Measurements from ENCODE around the gene VIL1. TPM values are rescaled to one million over a fixed set of nuclear protein-coding genes. Genes with fewer than 3 reads are reported as not detected.

Gene VIL1
- total and polyA plus RNA-seq, 2 donors (not counting 1 experiment from before 2014, with no cell fraction given) = not detected

DNA sequence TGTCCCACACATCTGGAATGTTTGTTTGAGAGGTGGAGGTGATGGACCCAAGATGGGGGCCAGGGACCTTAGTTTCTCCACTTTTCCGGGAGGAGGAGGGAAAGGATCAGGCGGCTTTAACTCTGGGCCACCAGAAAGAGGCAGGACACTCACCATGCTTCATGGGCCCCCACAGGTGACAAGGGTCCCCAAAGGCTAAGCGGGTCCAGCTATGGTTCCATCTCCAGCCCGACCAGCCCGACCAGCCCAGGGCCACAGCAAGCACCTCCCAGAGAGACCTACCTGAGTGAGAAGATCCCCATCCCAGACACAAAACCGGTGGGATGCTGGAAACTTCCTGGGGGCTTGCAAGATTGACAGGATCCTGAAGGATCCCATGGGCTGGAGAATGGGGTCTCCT, 36.1 kb upstream of the VIL1 start:
- H3K4me2 ChIP-seq (ENCODE audit: extremely low read depth, insufficient read depth, low read length) = no peak overlapping the region
- no peak for TF ChIP-seq EZH2 (IDR thresholded peaks at IDR 0.05; ENCODE audit: low read length, missing control alignments)
- TF ChIP-seq, protein P1, sequence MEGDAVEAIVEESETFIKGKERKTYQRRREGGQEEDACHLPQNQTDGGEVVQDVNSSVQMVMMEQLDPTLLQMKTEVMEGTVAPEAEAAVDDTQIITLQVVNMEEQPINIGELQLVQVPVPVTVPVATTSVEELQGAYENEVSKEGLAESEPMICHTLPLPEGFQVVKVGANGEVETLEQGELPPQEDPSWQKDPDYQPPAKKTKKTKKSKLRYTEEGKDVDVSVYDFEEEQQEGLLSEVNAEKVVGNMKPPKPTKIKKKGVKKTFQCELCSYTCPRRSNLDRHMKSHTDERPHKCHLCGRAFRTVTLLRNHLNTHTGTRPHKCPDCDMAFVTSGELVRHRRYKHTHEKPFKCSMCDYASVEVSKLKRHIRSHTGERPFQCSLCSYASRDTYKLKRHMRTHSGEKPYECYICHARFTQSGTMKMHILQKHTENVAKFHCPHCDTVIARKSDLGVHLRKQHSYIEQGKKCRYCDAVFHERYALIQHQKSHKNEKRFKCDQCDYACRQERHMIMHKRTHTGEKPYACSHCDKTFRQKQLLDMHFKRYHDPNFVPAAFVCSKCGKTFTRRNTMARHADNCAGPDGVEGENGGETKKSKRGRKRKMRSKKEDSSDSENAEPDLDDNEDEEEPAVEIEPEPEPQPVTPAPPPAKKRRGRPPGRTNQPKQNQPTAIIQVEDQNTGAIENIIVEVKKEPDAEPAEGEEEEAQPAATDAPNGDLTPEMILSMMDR (conservative IDR thresholded peaks at IDR 0.05 in 1 of 2, IDR thresholded peaks at IDR 0.05 in 1 of 2; ENCODE audit: low read depth in 1 of 2, low read length in 2 of 2) = no peak

DNA sequence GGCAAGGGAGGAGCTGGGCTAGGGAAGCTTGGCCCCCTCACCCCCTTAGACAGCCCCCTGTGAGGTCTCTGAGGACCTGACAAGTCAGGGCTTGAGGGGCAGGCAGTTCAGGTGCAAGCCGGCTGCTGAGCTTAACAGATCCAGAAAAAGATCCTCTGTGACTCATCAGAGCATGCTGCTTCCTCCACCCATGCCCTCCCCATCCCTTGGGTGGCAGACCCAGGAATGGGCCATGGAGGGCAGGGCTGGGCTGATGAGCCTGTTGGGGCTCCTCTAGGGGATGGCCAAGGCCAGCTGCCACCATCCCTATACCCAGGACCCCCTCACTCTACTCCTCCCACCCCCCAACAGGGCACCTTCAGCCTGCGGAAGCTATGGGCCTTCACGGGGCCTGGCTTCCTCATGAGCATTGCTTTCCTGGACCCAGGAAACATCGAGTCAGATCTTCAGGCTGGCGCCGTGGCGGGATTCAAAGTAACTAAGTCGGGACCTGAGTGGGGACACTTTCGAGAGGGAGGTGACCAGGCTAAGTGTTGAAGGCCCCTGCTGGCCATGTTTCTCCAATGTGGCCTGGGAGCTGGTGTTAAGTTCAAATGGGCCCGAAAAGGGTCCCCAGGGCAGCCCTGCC, 34.9 kb upstream of the VIL1 start:
- Histone ChIP-seq H3K9me3 (ENCODE audit: control insufficient read depth, insufficient read depth, low read depth, low read length) (no peaks in the 10 kb centered on the region), H3K4me1 (ENCODE audit: control insufficient read depth, extremely low read depth, insufficient read depth, low read length) (peaks cover 5% of the 10 kb centered on the region), H3K79me2 (ENCODE audit: control insufficient read depth, insufficient read depth, low read length) (no peaks in the 10 kb centered on the region), H3K27ac (ENCODE audit: insufficient read depth, low read length) (no peak overlapping the region), H3K4me2 (ENCODE audit: extremely low read depth, insufficient read depth, low read length) (no peak overlapping the region), H3K4me3 (replicated peaks in 1 of 4; ENCODE audit: control extremely low read depth in 1 of 4, insufficient read depth in 1 of 4, low read depth in 3 of 4, low read length in 4 of 4) (no peak overlapping the region), H4K20me1 (ENCODE audit: control insufficient read depth, extremely low read depth, insufficient read depth, low read length) (no peaks in the 10 kb centered on the region), H2AFZ (ENCODE audit: low read length) (no peak overlapping the region), H3K27me3 (ENCODE audit: control insufficient read depth, insufficient read depth, low read length) (peaks cover 4% of the 10 kb centered on the region), H3K36me3 (ENCODE audit: control insufficient read depth, insufficient read depth, low read length) (no peaks in the 10 kb centered on the region), H3K9ac (ENCODE audit: insufficient read depth, low read length) (no peak overlapping the region)
- DNase-seq (ENCODE audit: low read depth in 2 of 2) = no peak
- no peak for TF ChIP-seq EZH2 (IDR thresholded peaks at IDR 0.05; ENCODE audit: low read length, missing control alignments)
- TF ChIP-seq, protein P1 (conservative IDR thresholded peaks at IDR 0.05 in 1 of 2, IDR thresholded peaks at IDR 0.05 in 1 of 2; ENCODE audit: low read depth in 1 of 2, low read length in 2 of 2) = no peak

More for the DNA sequence above, 36.1 kb upstream of the VIL1 start:
- Histone ChIP-seq H2AFZ (ENCODE audit: low read length) (no peak overlapping the region), H3K79me2 (ENCODE audit: control insufficient read depth, insufficient read depth, low read length) (no peaks in the 10 kb centered on the region), H3K9me3 (ENCODE audit: control insufficient read depth, insufficient read depth, low read depth, low read length) (no peaks in the 10 kb centered on the region), H3K27ac (ENCODE audit: insufficient read depth, low read length) (no peak overlapping the region), H3K27me3 (ENCODE audit: control insufficient read depth, insufficient read depth, low read length) (peaks cover 6% of the 10 kb centered on the region), H3K4me1 (ENCODE audit: control insufficient read depth, extremely low read depth, insufficient read depth, low read length) (peaks cover 5% of the 10 kb centered on the region), H3K9ac (ENCODE audit: insufficient read depth, low read length) (no peak overlapping the region), H3K36me3 (ENCODE audit: control insufficient read depth, insufficient read depth, low read length) (no peaks in the 10 kb centered on the region), H3K4me3 (replicated peaks in 1 of 4; ENCODE audit: control extremely low read depth in 1 of 4, insufficient read depth in 1 of 4, low read depth in 3 of 4, low read length in 4 of 4) (no peak overlapping the region), H4K20me1 (ENCODE audit: control insufficient read depth, extremely low read depth, insufficient read depth, low read length) (no peaks in the 10 kb centered on the region)
- DNase-seq (ENCODE audit: low read depth in 2 of 2) = no peak

DNA sequence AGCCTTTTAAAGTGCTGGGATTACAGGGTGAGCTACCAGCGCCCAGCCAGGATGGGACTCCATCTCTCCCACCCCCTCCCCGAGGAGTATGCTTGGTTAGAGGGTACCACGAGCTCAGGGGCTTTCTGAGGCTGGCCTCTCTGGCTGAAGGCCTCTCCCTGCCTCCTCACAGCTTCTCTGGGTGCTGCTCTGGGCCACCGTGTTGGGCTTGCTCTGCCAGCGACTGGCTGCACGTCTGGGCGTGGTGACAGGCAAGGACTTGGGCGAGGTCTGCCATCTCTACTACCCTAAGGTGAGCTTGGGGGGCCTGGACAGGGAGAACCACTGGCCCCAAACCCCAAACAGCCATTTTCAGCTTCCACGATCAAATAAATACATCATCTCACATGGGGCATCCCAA, 33.9 kb upstream of the VIL1 start:
- Histone ChIP-seq H3K27ac (ENCODE audit: insufficient read depth, low read length) (no peak overlapping the region), H3K9ac (ENCODE audit: insufficient read depth, low read length) (no peak overlapping the region), H4K20me1 (ENCODE audit: control insufficient read depth, extremely low read depth, insufficient read depth, low read length) (no peaks in the 10 kb centered on the region), H3K36me3 (ENCODE audit: control insufficient read depth, insufficient read depth, low read length) (no peaks in the 10 kb centered on the region), H3K4me1 (ENCODE audit: control insufficient read depth, extremely low read depth, insufficient read depth, low read length) (peaks cover 5% of the 10 kb centered on the region), H3K9me3 (ENCODE audit: control insufficient read depth, insufficient read depth, low read depth, low read length) (no peaks in the 10 kb centered on the region), H3K27me3 (ENCODE audit: control insufficient read depth, insufficient read depth, low read length) (peaks cover 4% of the 10 kb centered on the region), H3K4me3 (replicated peaks in 1 of 4; ENCODE audit: control extremely low read depth in 1 of 4, insufficient read depth in 1 of 4, low read depth in 3 of 4, low read length in 4 of 4) (no peak overlapping the region), H3K79me2 (ENCODE audit: control insufficient read depth, insufficient read depth, low read length) (no peaks in the 10 kb centered on the region), H3K4me2 (ENCODE audit: extremely low read depth, insufficient read depth, low read length) (no peak overlapping the region), H2AFZ (ENCODE audit: low read length) (no peak overlapping the region)
- TF ChIP-seq, protein P1 (conservative IDR thresholded peaks at IDR 0.05 in 1 of 2, IDR thresholded peaks at IDR 0.05 in 1 of 2; ENCODE audit: low read depth in 1 of 2, low read length in 2 of 2) = no peak
- no peak for TF ChIP-seq EZH2 (IDR thresholded peaks at IDR 0.05; ENCODE audit: low read length, missing control alignments)
- DNase-seq (ENCODE audit: low read depth in 2 of 2) = no peak
